SU-DHL-6 (cell line): ENCODE measurements around the gene SULT1C2.

Experiments
- H2AFZ ChIP-seq: fragments of 200-600 bp; sonication (generic); 2 replicates; pipeline ENCODE4 v1.6.1; 2014; ENCODE audit warnings: low read depth, mild to moderate bottlenecking, moderate library complexity, mixed read lengths, antibody characterized with exemption, low read length; ENCODE audit not compliant: severe bottlenecking
- H3F3A ChIP-seq: fragments of 200-600 bp; shearing (Covaris generic); 2 replicates; pipeline ENCODE4 v1.6.0; 2016; ENCODE audit warnings: antibody characterized with exemption, mild to moderate bottlenecking; ENCODE audit not compliant: insufficient read depth
- H3K27ac ChIP-seq: fragments of 200-600 bp; sonication (generic); 2 replicates; pipeline ENCODE4 v1.5.1; 2016; ENCODE audit warnings: low read depth, mild to moderate bottlenecking, low read length, moderate library complexity, mixed read lengths
- H3K27me3 ChIP-seq: fragments of 200-600 bp; sonication (generic), shearing (Covaris generic); 2 replicates; pipeline ENCODE4 v1.6.0; 2014; ENCODE audit warnings: mild to moderate bottlenecking, low read length
- H3K36me3 ChIP-seq: fragments of 200-600 bp; sonication (generic); 2 replicates; pipeline ENCODE4 v1.6.1; 2014; ENCODE audit warnings: mild to moderate bottlenecking, low read length, mixed read lengths
- H3K4me2 ChIP-seq: fragments of 300-600, 200-600 bp; shearing (Covaris generic), sonication (generic); 2 replicates; pipeline ENCODE4 v1.6.0; 2014; ENCODE audit warnings: low read length, low read depth, mild to moderate bottlenecking; ENCODE audit not compliant: poor library complexity, severe bottlenecking
- H3K4me3 ChIP-seq: fragments of 200-600 bp; sonication (generic); 2 replicates; pipeline ENCODE4 v1.5.1; 2014; ENCODE audit warnings: antibody characterized with exemption, low read length, mild to moderate bottlenecking, mixed read lengths; ENCODE audit not compliant: insufficient read depth, poor library complexity, severe bottlenecking
- H3K79me2 ChIP-seq: fragments of 200-600 bp; sonication (generic); 2 replicates; pipeline ENCODE4 v1.6.1; 2014; ENCODE audit warnings: mild to moderate bottlenecking, low read length, moderate library complexity; ENCODE audit not compliant: insufficient read depth
- H3K9ac ChIP-seq: fragments of 200-600 bp; sonication (generic); 2 replicates; pipeline ENCODE4 v1.7.0; 2014; ENCODE audit warnings: mild to moderate bottlenecking, low read length
- H3K9me2 ChIP-seq: fragments of 200-600 bp; sonication (generic); replicated peaks from 2 replicates; pipeline ENCODE4 v1.6.1; 2014; ENCODE audit warnings: low read length; ENCODE audit not compliant: insufficient read depth
- H3K9me3 ChIP-seq: fragments of 200-600 bp; sonication (generic); 2 replicates; pipeline ENCODE4 v1.6.1; 2014; ENCODE audit warnings: low read length, mixed read lengths; ENCODE audit not compliant: insufficient read depth
- H4K20me1 ChIP-seq: fragments of 200-600 bp; sonication (generic); 2 replicates; pipeline ENCODE4 v1.6.1; 2014; ENCODE audit warnings: low read depth, mild to moderate bottlenecking, antibody characterized with exemption, low read length, moderate library complexity, mixed read lengths
- EZH2phosphoT487 ChIP-seq: fragments of 200-600 bp; sonication (generic), shearing (Covaris generic); conservative IDR thresholded peaks from 2 replicates; pipeline ENCODE4 v1.6.1; 2018; ENCODE audit warnings: mild to moderate bottlenecking, antibody characterized with exemption, low read length, moderate library complexity, mixed read lengths
- TF ChIP-seq, protein P1 (sequence below): fragments of 200-600 bp; sonication (generic); IDR thresholded peaks from one replicate; pipeline ENCODE4 v1.5.1; 2017; ENCODE audit warnings: antibody characterized with exemption, mild to moderate bottlenecking, low read length, moderate library complexity; ENCODE audit not compliant: insufficient read depth, poor library complexity, severe bottlenecking

Gene SULT1C2

GRCh38 chr2:108285616-108286015 is 3.1 kb upstream of the SULT1C2 start:
- TF ChIP-seq, protein P1, sequence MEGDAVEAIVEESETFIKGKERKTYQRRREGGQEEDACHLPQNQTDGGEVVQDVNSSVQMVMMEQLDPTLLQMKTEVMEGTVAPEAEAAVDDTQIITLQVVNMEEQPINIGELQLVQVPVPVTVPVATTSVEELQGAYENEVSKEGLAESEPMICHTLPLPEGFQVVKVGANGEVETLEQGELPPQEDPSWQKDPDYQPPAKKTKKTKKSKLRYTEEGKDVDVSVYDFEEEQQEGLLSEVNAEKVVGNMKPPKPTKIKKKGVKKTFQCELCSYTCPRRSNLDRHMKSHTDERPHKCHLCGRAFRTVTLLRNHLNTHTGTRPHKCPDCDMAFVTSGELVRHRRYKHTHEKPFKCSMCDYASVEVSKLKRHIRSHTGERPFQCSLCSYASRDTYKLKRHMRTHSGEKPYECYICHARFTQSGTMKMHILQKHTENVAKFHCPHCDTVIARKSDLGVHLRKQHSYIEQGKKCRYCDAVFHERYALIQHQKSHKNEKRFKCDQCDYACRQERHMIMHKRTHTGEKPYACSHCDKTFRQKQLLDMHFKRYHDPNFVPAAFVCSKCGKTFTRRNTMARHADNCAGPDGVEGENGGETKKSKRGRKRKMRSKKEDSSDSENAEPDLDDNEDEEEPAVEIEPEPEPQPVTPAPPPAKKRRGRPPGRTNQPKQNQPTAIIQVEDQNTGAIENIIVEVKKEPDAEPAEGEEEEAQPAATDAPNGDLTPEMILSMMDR: no peak
- TF ChIP-seq EZH2phosphoT487: no peak

DNA sequence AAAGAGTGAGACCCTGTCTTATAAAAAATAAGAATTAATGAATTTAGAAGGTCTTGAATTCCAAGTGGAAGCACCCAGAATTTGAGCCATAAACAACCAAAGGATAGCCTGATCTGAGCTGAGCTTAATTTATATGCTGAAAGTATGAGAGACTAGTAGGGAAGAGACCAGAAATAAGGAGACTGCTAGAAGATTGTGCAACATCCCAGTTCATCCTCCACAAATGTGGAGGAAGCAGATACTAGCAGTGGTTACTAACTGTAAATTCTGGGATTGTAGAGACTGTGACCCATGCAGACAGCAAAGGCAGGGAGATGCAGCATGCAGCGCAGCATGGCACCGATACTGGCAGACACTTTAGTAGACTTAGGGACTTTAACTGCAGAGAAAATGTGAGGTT is 1.5 kb upstream of the SULT1C2 start:
- Histone ChIP-seq H3F3A (no peaks in the 10 kb centered on the region), H3K79me2 (no peaks in the 10 kb centered on the region), H3K4me3 (no peak overlapping the region), H3K4me2 (no peak overlapping the region), H3K36me3 (no peaks in the 10 kb centered on the region), H3K9ac (no peak overlapping the region), H3K9me2 (no peaks in the 10 kb centered on the region), H3K27ac (no peak overlapping the region), H3K27me3 (no peaks in the 10 kb centered on the region), H4K20me1 (no peaks in the 10 kb centered on the region), H3K9me3 (no peaks in the 10 kb centered on the region), H2AFZ (no peak overlapping the region)
- no peak for TF ChIP-seq EZH2phosphoT487
- TF ChIP-seq, protein P1: no peak

More at GRCh38 chr2:108285616-108286015, 3.1 kb upstream of the SULT1C2 start:
- Histone ChIP-seq H3K27ac (no peak overlapping the region), H3K9me3 (no peaks in the 10 kb centered on the region), H3K4me2 (no peak overlapping the region), H3K36me3 (no peaks in the 10 kb centered on the region), H4K20me1 (no peaks in the 10 kb centered on the region), H2AFZ (no peak overlapping the region), H3F3A (no peaks in the 10 kb centered on the region), H3K27me3 (no peaks in the 10 kb centered on the region), H3K9ac (no peak overlapping the region), H3K9me2 (no peaks in the 10 kb centered on the region), H3K79me2 (no peaks in the 10 kb centered on the region), H3K4me3 (no peak overlapping the region)

DNA sequence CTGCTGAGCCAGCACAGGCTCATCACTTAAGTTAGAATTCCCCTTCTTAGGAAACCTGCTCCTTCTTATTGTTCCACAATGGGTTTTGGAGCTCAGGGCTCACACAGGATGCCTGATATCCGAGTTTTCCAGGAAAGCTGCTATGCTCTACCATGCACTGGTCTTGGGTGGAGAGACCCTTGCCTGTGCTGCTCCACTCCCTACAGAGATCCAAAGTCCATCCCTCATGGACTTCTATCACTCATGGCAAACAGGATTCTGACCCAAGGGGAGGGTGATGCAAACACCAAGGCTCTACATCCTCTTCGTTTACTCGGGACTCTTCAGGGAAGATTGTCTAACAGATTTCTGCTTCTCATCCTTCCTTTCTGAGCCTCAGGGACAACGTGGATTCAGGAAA is 5.2 kb downstream of the SULT1C2 start:
- H3K9me3 ChIP-seq: no peaks in the 10 kb centered on the region
- H2AFZ ChIP-seq: no peak overlapping the region
- H3K4me3 ChIP-seq: no peak overlapping the region
- H3K9me2 ChIP-seq: no peaks in the 10 kb centered on the region
- H3K27me3 ChIP-seq: no peaks in the 10 kb centered on the region
- no peaks in the 10 kb centered on the region for H3K36me3 ChIP-seq
- no peaks in the 10 kb centered on the region for H3K79me2 ChIP-seq
- no peak overlapping the region for H3K27ac ChIP-seq
- no peaks in the 10 kb centered on the region for H4K20me1 ChIP-seq
- H3K9ac ChIP-seq: no peak overlapping the region
- no peak overlapping the region for H3K4me2 ChIP-seq
- TF ChIP-seq, protein P1: no peak
- TF ChIP-seq EZH2phosphoT487: no peak
- H3F3A ChIP-seq: no peaks in the 10 kb centered on the region
